ENCODE data around the gene PPP2R2D.

DNA sequence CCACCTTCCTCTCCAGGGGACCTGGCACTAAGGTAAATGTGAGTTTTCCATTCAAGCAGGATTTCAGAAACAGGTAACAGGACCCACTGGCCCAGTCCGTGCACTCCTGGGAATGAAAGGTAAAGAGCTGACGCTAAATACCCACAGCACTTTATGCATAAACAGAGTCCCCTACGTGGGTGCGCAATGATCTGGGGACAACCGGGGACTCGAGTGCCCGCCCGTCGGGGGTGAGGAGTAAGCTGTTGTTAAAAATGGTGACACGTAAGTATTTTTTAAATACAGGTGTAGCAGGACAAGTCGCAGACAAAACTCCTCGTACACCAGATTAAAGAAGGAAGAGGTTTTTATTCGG lies 47.2 kb upstream of the PPP2R2D start:
- TF ChIP-seq, protein P1, sequence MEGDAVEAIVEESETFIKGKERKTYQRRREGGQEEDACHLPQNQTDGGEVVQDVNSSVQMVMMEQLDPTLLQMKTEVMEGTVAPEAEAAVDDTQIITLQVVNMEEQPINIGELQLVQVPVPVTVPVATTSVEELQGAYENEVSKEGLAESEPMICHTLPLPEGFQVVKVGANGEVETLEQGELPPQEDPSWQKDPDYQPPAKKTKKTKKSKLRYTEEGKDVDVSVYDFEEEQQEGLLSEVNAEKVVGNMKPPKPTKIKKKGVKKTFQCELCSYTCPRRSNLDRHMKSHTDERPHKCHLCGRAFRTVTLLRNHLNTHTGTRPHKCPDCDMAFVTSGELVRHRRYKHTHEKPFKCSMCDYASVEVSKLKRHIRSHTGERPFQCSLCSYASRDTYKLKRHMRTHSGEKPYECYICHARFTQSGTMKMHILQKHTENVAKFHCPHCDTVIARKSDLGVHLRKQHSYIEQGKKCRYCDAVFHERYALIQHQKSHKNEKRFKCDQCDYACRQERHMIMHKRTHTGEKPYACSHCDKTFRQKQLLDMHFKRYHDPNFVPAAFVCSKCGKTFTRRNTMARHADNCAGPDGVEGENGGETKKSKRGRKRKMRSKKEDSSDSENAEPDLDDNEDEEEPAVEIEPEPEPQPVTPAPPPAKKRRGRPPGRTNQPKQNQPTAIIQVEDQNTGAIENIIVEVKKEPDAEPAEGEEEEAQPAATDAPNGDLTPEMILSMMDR (IDR thresholded peaks at IDR 0.05), result no peak
- TF ChIP-seq POLR2A (IDR thresholded peaks at IDR 0.05), result no peak

Measured in lower leg skin (tissue), 3 donors.